Activated T-cell treated with anti-CD3 and anti-CD28 coated beads for 24 hours (primary cell): Measurements from ENCODE around the gene USB1.

ENCODE experiments used
- DNase-seq: peaks from one replicate; pipeline ENCODE4 v3.0.0-alpha.2; 2020; ENCODE audit warnings: low read depth

USB1 gene, protein sequence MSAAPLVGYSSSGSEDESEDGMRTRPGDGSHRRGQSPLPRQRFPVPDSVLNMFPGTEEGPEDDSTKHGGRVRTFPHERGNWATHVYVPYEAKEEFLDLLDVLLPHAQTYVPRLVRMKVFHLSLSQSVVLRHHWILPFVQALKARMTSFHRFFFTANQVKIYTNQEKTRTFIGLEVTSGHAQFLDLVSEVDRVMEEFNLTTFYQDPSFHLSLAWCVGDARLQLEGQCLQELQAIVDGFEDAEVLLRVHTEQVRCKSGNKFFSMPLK

GRCh38 chr16:58000706-58001676 lies at the start of gene USB1:
TSS of gene USB1 (plus strand) at chr16:58001407. CDS start at chr16:58001484, 77 bp downstream.
- peak; percentile 79 for DNase-seq

GRCh38 chr16:57952909-57953308 lies 48.3 kb upstream of the USB1 start:
- DNase-seq = no peak

- DNase-seq = no peak
Observed at GRCh38 chr16:57953857-57954256, 47.4 kb upstream of the USB1 start.

- DNase-seq = no peak
Observed at GRCh38 chr16:57955572-57956188, 45.5 kb upstream of the USB1 start.

- no peak for DNase-seq
Observed at GRCh38 chr16:57956270-57956808, 44.9 kb upstream of the USB1 start.

DNA sequence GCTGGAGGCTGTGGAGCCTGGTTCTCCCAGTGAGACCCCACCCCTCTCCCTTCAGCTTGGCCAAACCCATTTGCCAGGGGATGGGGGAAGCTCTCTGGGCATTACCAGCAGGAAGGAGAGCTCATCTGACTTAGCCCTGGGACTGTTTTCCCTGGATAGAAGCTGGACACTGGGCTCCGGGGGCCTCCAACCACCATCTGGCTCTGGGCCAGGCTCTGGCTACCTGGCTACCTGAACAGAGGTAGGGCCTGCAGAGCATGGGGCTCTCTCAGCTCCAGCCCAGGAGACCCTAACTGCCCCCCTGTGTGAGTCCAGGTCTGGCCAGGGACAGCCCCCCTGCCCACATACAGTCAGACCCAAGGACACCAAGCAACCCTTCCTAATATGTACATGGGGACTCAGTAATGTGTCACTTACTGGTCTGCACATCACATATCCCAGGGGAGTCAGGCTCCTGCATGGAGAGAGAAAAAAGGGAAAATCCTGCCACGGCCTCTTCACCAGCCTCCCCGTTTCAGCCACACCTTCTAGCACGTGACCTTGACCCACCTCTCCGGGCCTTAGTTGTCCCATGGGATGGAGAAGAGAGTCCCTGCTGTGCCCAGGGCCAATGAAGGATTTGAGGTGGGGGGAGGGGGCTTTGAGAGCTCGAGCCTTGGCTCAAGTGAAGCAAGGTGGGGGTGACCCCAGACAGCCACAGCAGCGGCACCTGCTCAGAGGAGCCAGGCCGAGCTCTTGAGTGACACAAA lies 44.1 kb upstream of the USB1 start:
- no peak for DNase-seq

DNA sequence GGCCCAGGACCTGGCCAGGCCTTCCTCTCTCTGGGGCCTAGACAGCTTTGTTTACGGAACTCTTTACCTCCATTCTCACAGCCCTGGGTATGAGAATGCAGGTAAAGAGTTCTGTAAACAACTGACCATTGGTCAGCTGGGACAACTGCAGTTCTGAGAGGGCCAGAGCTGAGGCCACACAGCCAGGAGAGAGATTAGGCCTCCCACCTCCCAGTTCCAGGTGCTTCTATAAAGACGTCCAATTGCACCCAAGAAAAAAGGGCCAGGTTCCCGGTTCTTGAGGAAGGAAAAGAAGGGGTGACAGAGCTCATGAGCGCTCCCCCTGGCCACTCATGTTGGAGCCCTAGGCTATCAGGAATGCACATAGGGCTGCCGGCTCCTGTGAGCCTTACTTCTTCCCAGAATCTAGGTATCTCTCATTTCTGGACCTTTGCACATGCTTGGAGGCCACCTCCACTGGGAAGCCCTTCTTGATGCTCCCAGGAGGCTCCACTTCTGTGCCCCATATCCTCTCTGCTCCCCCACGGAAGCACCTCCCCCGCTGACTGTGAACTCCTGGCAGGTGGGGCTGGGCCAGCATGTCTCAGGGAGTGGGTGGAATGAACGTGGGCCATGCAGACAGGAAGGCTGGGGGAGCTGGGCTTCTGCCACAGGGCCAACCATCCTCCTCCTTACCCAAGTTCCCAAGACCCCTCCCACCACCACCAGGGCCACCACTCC lies 43.4 kb upstream of the USB1 start:
- DNase-seq = no peak

DNA sequence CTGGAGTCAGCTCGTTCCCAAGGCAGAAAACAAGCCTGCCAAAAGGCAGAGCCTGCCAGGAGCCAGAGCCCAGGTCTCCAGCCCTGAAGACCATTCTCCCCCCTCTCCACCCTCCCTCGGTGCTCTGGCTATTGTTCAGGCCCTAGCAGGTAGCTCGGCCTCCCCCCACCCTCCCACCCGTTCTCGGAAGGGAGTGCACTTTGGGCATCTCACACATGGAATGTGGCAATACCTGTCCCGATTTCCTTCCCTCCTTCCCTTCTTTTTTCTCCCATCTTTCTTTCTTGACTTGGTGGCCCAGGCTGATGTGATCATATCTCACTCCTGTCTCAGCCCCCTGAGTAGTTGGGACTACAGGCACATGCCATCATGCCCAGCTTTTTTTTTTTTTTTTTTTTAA lies 42.7 kb upstream of the USB1 start:
- no peak for DNase-seq

- no peak for DNase-seq
Observed at GRCh38 chr16:57959121-57959520, 42.1 kb upstream of the USB1 start.

DNA sequence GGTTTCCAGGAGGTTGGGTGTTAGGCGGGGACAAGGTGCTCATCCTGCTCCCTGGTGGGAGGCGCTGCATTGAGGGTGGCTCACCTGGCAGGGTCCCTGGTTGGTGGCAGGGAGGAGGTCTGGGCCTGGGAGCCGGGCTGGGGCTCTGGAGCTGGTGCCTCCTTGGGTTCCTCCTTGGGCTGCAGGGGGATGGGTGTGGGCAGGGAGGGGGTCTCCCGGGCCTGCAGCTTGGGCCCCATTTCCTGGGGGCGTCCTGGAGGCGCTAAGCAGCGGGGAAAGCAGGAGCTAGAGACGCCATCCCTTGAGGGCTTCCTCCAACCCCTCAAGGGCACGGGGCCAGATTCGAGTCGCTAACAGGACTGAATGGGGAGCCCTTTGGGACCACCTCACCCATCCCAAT lies 41.4 kb upstream of the USB1 start:
- no peak for DNase-seq

- DNase-seq = no peak
Observed at GRCh38 chr16:57960310-57960709, 40.9 kb upstream of the USB1 start.

DNA sequence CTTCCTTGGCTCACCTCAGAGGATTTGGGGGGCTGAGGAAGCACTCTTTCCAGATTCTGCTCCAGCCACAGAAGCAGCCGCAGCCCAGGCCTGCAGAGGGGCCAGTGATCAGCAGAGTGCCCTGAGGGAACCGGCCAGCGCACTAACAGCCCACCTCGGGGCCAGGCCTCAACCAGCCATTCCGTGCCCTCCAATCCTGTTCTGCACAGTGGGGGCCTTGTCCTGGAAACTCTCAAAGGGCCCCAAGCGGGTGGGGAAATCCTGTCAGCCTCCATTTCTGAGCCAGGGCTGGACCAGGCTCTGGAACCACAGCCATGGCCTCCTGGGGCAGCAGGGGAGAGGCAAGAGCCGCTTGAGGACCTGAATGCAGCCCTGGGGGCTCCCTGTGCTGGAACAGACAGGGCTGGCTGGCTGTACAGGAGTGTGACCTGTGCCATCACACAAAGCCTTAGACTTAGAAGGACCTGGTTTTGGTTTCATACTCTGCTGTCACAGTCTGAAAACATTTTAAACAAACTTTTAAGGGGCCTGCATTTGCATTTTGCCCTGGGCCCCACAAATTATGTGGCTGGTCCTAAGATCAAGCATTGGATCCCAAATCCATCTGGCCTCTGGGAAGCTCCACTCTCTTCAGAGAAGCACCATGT lies 40.3 kb upstream of the USB1 start:
- no peak for DNase-seq

DNA sequence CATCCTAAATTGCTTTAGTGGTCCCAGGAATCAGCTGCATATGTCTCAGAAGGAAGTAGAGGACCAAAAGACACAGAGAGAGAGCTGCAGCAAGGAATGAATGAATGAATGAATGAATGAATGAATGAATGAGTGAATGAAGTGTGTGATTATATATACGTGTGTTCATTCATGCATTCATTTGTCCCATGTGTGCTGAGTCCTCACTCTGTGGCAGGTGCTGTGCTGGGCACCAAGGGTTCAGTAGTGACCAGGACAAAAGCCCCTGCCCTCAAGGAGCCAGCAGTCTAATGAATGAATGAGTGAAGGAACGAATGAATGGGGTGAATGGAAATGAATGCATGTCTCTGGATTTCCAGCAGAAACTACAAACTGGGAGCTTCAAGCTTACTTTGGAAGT lies 39.7 kb upstream of the USB1 start:
- no peak for DNase-seq

DNA sequence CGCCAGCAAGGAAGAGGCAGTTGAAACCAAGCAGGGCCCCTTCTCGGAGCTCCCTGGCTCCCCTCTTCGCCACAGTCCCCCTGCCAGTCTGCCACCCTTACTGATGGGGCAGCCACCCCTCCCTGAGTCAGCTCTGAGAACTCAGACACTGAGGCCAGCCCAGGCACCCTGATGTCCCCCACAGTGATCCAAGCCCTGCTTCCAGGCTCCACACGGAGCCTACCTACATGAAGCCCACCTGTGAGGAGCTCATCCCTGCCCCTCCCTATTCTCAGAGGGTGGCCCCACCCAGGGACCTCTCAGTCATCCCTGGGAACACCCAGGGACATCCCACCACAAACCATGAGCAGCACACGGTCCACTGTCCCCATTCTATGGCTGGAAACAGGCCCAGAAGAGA lies 39.2 kb upstream of the USB1 start:
- DNase-seq = no peak

DNA sequence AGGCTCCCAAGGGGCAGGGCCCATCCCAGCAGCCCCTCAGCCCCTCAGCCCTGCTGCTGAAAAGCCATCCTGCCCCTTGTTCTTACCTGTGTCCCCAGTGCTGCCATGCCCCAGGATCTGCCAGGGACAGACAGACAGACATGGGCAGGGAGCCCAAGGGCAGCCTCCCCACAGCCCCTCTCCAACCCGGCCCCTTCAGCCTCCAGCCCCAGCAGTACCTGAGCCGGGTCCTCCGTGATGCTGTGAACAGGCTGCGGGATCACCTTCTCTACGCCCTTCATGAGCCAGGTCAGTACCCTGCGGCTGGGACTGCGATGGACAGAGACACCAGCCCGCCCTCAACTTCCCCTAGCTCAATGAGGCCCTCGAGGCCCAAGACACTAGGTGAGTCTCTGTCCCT lies 38.5 kb upstream of the USB1 start:
- no peak for DNase-seq

GRCh38 chr16:57964157-57964700 lies 37.0 kb upstream of the USB1 start:
- no peak for DNase-seq

DNA sequence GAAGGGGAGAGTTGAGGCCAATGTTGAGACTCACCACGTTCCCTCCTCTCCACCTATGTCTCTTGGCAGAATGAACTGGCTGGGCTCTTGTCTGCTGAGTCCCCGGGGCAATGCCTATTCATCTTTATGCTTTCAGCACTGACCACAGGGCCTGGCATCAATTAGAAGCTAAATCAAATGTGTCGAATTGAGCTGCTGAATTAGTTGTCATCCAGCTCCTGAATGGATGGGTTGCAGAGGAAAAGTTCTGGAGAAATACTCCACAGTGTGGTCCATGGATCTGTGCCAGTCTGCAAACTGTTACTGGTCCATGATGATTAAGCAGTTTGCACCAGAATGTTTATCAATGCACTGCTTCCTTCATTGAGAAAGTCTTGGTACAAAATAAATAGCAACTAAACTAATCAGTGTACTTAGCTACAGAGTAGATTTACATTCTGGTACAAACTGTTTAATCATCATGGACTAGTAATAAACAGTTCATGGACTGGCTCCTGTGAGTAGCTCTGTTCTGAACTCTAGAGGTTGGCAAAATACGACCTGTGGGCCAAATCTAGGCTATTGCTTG lies 34.9 kb upstream of the USB1 start:
- no peak for DNase-seq

GRCh38 chr16:57966986-57967385 lies 34.2 kb upstream of the USB1 start:
- DNase-seq = no peak

- DNase-seq = no peak
Observed at GRCh38 chr16:57967916-57968315, 33.3 kb upstream of the USB1 start.
